ENCODE data around the gene CPOX.

The CPOX gene

DNA sequence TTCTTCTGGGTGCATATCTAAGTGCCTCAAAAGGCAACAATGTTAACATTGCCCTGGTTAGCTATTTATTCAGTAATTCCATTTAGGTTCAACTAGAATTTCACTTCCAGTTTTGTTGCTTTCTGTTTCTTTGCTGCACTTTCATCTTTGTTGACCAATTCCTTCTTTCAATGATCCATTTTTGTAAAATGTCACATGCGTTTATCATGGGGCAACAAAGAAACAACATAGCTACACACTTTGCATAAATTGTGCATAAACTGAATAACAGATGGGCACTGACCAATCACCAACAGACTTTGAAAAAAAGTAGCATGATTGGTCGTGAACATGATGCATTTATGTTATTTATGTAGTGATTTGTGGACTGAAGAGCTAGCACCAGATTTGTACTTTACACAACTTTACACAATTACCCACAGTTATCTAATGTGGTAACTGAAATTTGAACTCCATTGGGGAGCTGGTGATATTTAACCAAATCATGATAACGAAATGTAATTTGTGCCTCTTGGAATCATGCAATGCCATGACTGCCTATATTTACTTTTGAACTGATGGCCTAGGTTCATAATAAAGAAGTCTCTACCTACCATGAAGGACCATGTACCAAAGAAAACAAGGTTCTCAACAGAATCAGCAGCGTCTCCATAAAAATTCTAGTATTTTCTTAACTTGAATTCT lies 7.1 kb upstream of the CPOX start:
- Histone ChIP-seq H3K4me1 (ENCODE audit: control insufficient read depth, insufficient read depth, low read length) (no peaks in the 10 kb centered on the region), H3K4me3 (ENCODE audit: low read depth, low read length) (no peak overlapping the region), H3K27ac (ENCODE audit: extremely low read depth, low read depth, low read length) (no peak overlapping the region), H3K36me3 (ENCODE audit: control insufficient read depth in 2 of 2, insufficient read depth in 1 of 2, low read length in 2 of 2) (no peaks in the 10 kb centered on the region), H3K9me3 (ENCODE audit: control insufficient read depth, insufficient read depth, low read depth, low read length) (no peaks in the 10 kb centered on the region)
- ChIA-PET POLR2A (no interaction called here), CTCF (interaction anchor here (1.2 to 5.4 kb wide), 5 partner anchors 212 to 777 kb away, joined by 3 to 79 read pairs (median 15); no protein-coding TSS in a partner anchor)
- TF ChIP-seq ZBTB7A (tag by site-specific recombination; IDR thresholded peaks at IDR 0.05; ENCODE audit: low read depth): no peak
- TF ChIP-seq, protein P1, sequence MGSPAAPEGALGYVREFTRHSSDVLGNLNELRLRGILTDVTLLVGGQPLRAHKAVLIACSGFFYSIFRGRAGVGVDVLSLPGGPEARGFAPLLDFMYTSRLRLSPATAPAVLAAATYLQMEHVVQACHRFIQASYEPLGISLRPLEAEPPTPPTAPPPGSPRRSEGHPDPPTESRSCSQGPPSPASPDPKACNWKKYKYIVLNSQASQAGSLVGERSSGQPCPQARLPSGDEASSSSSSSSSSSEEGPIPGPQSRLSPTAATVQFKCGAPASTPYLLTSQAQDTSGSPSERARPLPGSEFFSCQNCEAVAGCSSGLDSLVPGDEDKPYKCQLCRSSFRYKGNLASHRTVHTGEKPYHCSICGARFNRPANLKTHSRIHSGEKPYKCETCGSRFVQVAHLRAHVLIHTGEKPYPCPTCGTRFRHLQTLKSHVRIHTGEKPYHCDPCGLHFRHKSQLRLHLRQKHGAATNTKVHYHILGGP (tag by site-specific recombination; IDR thresholded peaks at IDR 0.05): no peak
- TF ChIP-seq, protein P2, sequence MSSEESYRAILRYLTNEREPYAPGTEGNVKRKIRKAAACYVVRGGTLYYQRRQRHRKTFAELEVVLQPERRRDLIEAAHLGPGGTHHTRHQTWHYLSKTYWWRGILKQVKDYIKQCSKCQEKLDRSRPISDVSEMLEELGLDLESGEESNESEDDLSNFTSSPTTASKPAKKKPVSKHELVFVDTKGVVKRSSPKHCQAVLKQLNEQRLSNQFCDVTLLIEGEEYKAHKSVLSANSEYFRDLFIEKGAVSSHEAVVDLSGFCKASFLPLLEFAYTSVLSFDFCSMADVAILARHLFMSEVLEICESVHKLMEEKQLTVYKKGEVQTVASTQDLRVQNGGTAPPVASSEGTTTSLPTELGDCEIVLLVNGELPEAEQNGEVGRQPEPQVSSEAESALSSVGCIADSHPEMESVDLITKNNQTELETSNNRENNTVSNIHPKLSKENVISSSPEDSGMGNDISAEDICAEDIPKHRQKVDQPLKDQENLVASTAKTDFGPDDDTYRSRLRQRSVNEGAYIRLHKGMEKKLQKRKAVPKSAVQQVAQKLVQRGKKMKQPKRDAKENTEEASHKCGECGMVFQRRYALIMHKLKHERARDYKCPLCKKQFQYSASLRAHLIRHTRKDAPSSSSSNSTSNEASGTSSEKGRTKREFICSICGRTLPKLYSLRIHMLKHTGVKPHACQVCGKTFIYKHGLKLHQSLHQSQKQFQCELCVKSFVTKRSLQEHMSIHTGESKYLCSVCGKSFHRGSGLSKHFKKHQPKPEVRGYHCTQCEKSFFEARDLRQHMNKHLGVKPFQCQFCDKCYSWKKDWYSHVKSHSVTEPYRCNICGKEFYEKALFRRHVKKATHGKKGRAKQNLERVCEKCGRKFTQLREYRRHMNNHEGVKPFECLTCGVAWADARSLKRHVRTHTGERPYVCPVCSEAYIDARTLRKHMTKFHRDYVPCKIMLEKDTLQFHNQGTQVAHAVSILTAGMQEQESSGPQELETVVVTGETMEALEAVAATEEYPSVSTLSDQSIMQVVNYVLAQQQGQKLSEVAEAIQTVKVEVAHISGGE (tag by site-specific recombination; conservative IDR thresholded peaks at IDR 0.05; ENCODE audit: low read depth): no peak
- TF ChIP-seq, protein P3, sequence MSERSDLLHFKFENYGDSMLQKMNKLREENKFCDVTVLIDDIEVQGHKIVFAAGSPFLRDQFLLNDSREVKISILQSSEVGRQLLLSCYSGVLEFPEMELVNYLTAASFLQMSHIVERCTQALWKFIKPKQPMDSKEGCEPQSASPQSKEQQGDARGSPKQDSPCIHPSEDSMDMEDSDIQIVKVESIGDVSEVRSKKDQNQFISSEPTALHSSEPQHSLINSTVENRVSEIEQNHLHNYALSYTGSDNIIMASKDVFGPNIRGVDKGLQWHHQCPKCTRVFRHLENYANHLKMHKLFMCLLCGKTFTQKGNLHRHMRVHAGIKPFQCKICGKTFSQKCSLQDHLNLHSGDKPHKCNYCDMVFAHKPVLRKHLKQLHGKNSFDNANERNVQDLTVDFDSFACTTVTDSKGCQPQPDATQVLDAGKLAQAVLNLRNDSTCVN (tag by site-specific recombination; optimal IDR thresholded peaks at IDR 0.05): no peak
- no peak for TF ChIP-seq ZNF571 (tag by site-specific recombination; IDR thresholded peaks at IDR 0.05)
- TF ChIP-seq, protein P4, sequence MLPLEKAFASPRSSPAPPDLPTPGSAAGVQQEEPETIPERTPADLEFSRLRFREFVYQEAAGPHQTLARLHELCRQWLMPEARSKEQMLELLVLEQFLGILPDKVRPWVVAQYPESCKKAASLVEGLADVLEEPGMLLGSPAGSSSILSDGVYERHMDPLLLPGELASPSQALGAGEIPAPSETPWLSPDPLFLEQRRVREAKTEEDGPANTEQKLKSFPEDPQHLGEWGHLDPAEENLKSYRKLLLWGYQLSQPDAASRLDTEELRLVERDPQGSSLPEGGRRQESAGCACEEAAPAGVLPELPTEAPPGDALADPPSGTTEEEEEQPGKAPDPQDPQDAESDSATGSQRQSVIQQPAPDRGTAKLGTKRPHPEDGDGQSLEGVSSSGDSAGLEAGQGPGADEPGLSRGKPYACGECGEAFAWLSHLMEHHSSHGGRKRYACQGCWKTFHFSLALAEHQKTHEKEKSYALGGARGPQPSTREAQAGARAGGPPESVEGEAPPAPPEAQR (tag by site-specific recombination; IDR thresholded peaks at IDR 0.05): no peak
- TF ChIP-seq, protein P5, sequence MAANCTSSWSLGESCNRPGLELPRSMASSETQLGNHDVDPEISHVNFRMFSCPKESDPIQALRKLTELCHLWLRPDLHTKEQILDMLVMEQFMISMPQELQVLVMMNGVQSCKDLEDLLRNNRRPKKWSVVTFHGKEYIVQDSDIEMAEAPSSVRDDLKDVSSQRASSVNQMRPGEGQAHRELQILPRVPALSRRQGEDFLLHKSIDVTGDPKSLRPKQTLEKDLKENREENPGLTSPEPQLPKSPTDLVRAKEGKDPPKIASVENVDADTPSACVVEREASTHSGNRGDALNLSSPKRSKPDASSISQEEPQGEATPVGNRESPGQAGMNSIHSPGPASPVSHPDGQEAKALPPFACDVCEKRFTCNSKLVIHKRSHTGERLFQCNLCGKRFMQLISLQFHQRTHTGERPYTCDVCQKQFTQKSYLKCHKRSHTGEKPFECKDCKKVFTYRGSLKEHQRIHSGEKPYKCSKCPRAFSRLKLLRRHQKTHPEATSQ (tag by site-specific recombination; IDR thresholded peaks at IDR 0.05): no peak
- no peak for TF ChIP-seq ZNF777 (tag by site-specific recombination; IDR thresholded peaks at IDR 0.05; ENCODE audit: borderline replicate concordance)
- TF ChIP-seq ZNF335 (tag by site-specific recombination; conservative IDR thresholded peaks at IDR 0.05): no peak
- TF ChIP-seq ZNF600 (tag by site-specific recombination; IDR thresholded peaks at IDR 0.05): no peak
- TF ChIP-seq BCL11A (tag by site-specific recombination; IDR thresholded peaks at IDR 0.05; ENCODE audit: low read depth): no peak
- TF ChIP-seq ZNF433 (tag by site-specific recombination; IDR thresholded peaks at IDR 0.05; ENCODE audit: low read depth): no peak

DNA sequence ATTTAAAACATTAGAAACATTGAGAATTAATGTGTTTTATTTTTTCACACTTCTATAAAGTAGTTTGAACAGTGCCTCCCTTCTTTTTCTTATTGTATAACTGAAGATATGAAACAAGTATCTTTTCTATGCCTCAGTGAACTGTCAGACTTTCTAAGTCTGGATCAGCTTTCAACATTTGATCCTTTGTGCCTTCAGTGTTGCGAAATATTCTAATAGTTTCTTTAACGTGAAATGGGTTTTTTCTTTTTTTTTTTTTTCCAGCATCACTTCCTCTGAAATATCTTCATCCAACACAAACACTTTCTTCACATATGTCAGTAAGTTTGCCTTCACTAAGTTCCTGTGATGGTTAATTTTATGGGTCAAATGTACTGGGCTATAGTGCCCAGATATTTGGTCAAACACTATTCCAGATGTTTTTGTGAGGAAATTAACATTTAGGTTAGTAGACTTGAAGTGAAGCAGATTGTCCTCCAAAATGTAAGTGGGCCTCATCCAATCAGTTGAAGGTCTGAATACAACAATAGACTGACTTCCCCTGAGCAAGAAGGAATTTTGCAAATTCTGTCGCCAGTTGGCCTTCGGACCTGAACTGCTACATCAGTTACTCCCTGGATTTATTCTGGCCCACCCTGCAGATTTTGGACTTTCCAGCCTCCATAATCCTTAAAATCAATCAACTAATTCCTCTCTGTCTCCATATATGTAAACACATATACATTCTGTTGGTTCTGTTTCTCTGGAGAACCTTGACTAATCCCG lies 6.4 kb upstream of the CPOX start:
- TF ChIP-seq GFI1B (tag by site-specific recombination; IDR thresholded peaks at IDR 0.05): no peak
- TF ChIP-seq ZNF10 (tag by site-specific recombination; IDR thresholded peaks at IDR 0.05): peak; percentile 80
- no peak for TF ChIP-seq ZNF404 (tag by site-specific recombination; IDR thresholded peaks at IDR 0.05)
- TF ChIP-seq, protein P6, sequence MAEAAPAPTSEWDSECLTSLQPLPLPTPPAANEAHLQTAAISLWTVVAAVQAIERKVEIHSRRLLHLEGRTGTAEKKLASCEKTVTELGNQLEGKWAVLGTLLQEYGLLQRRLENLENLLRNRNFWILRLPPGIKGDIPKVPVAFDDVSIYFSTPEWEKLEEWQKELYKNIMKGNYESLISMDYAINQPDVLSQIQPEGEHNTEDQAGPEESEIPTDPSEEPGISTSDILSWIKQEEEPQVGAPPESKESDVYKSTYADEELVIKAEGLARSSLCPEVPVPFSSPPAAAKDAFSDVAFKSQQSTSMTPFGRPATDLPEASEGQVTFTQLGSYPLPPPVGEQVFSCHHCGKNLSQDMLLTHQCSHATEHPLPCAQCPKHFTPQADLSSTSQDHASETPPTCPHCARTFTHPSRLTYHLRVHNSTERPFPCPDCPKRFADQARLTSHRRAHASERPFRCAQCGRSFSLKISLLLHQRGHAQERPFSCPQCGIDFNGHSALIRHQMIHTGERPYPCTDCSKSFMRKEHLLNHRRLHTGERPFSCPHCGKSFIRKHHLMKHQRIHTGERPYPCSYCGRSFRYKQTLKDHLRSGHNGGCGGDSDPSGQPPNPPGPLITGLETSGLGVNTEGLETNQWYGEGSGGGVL (tag by site-specific recombination; IDR thresholded peaks at IDR 0.05): no peak
- no peak overlapping the region for H3K27ac ChIP-seq (ENCODE audit: extremely low read depth, low read depth, low read length)
- ChIA-PET CTCF (interaction anchor here (1.4 to 5.4 kb wide), 3 partner anchors 213 to 573 kb away, joined by 3 to 79 read pairs (median 17); no protein-coding TSS in a partner anchor), POLR2A (no interaction called here)
- no peaks in the 10 kb centered on the region for H3K4me1 ChIP-seq (ENCODE audit: control insufficient read depth, insufficient read depth, low read length)
- no peaks in the 10 kb centered on the region for H3K36me3 ChIP-seq (ENCODE audit: control insufficient read depth in 2 of 2, insufficient read depth in 1 of 2, low read length in 2 of 2)
- no peak overlapping the region for H3K4me3 ChIP-seq (ENCODE audit: low read depth, low read length)
- no peaks in the 10 kb centered on the region for H3K9me3 ChIP-seq (ENCODE audit: control insufficient read depth, insufficient read depth, low read depth, low read length)

All from HEK293 (cell line).